Stimulated activated CD4-positive, alpha-beta T cell treated with anti-CD3 and anti-CD28 coated beads, Interleukin-15, amount 100 ng/mL, for 1 hour (primary cell): ENCODE data around the gene EPHB1.

Experiments
- DNase-seq, 2 donors: peaks; one replicate each; pipeline ENCODE4 v3.0.0-alpha.2; 2020; ENCODE audit warnings: low read depth in 1 of 2, low spot score in 1 of 2

EPHB1 gene

GRCh38 chr3:134807189-134807588 is 12.1 kb downstream of the EPHB1 start:
- DNase-seq = no peak

GRCh38 chr3:134808835-134809234 is 13.8 kb downstream of the EPHB1 start:
- no peak for DNase-seq

- DNase-seq = no peak
These were observed 14.5 kb downstream of the EPHB1 start for GRCh38 chr3:134809427-134810051.

GRCh38 chr3:134810052-134810435 is 15.0 kb downstream of the EPHB1 start:
- DNase-seq = no peak

GRCh38 chr3:134810850-134811249 is 15.8 kb downstream of the EPHB1 start:
- DNase-seq = no peak

- DNase-seq = no peak
These were observed 18.6 kb downstream of the EPHB1 start for GRCh38 chr3:134813618-134814017.

- no peak for DNase-seq
These were observed 20.5 kb downstream of the EPHB1 start for GRCh38 chr3:134815519-134815918.

- DNase-seq = no peak
These were observed 21.6 kb downstream of the EPHB1 start for GRCh38 chr3:134816623-134817022.

GRCh38 chr3:134817297-134817696 is 22.2 kb downstream of the EPHB1 start:
- DNase-seq = no peak

GRCh38 chr3:134820994-134821393 is 25.9 kb downstream of the EPHB1 start:
- DNase-seq = no peak

- DNase-seq = no peak
These were observed 27.0 kb downstream of the EPHB1 start for GRCh38 chr3:134822090-134822489.

GRCh38 chr3:134823679-134824078 is 28.6 kb downstream of the EPHB1 start:
- no peak for DNase-seq

- DNase-seq = no peak
These were observed 29.7 kb downstream of the EPHB1 start for GRCh38 chr3:134824791-134825190.

- no peak for DNase-seq
These were observed 32.2 kb downstream of the EPHB1 start for GRCh38 chr3:134827213-134827612.

- DNase-seq = no peak
These were observed 34.7 kb downstream of the EPHB1 start for GRCh38 chr3:134829721-134830120.

GRCh38 chr3:134832585-134832984 is 37.5 kb downstream of the EPHB1 start:
- DNase-seq = no peak

- no peak for DNase-seq
These were observed 38.5 kb downstream of the EPHB1 start for GRCh38 chr3:134833453-134834163.

- DNase-seq = no peak
These were observed 41.9 kb downstream of the EPHB1 start for GRCh38 chr3:134836921-134837320.

GRCh38 chr3:134838599-134838998 is 43.5 kb downstream of the EPHB1 start:
- no peak for DNase-seq

- no peak for DNase-seq
These were observed 44.4 kb downstream of the EPHB1 start for GRCh38 chr3:134839422-134839821.

GRCh38 chr3:134839990-134840389 is 44.9 kb downstream of the EPHB1 start:
- no peak for DNase-seq

GRCh38 chr3:134840459-134840858 is 45.4 kb downstream of the EPHB1 start:
- DNase-seq = no peak

- DNase-seq = no peak
These were observed 51.0 kb downstream of the EPHB1 start for GRCh38 chr3:134846084-134846483.
